Suprapubic skin (tissue), 4 donors: Measurements from ENCODE around the gene ALDH3B1. TPM values are rescaled to one million over a fixed set of nuclear protein-coding genes. Genes with fewer than 3 reads are reported as not detected.
A peak's percentile ranks its signal among the peaks of the same experiment; 100 is the strongest.

Experiments used
- DNase-seq, 2 donors: peaks; one replicate each; pipeline ENCODE4 v3.0.0-alpha.2; 2019; ENCODE audit warnings: low spot score in 2 of 2
- H3K27ac ChIP-seq: fragments of 200-600 bp; sonication (generic); one replicate; pipeline ENCODE4 v1.5.1; 2019
- H3K27me3 ChIP-seq: fragments of 200-600 bp; sonication (generic); one replicate; pipeline ENCODE4 v1.5.1; 2019
- H3K36me3 ChIP-seq: fragments of 200-600 bp; sonication (generic); one replicate; pipeline ENCODE4 v1.5.1; 2019
- H3K4me1 ChIP-seq: fragments of 200-600 bp; sonication (generic); one replicate; pipeline ENCODE4 v1.5.1; 2019
- H3K4me3 ChIP-seq: fragments of 200-600 bp; sonication (generic); one replicate; pipeline ENCODE4 v1.5.1; 2019; ENCODE audit warnings: mild to moderate bottlenecking
- H3K9me3 ChIP-seq: fragments of 200-600 bp; sonication (generic); one replicate; pipeline ENCODE4 v1.5.1; 2019
- CTCF ChIP-seq, 2 donors: fragments of 200-600 bp in 1 of 2; fragments of 450-650 bp in 1 of 2; sonication (generic) in 1 of 2; IDR thresholded peaks; one replicate each; pipeline ENCODE4 v1.5.1; 2016 to 2019; ENCODE audit warnings: antibody characterized with exemption in 2 of 2, mild to moderate bottlenecking in 1 of 2, moderate library complexity in 1 of 2
- EP300 ChIP-seq: sonication (generic); formaldehyde crosslinking; IDR thresholded peaks from one replicate; pipeline ENCODE4 v1.6.1; 2017; ENCODE audit warnings: antibody characterized with exemption
- POLR2A ChIP-seq, 2 donors: fragments of 450-650 bp; IDR thresholded peaks; one replicate each; pipeline ENCODE4 v1.6.1; 2017; ENCODE audit warnings: antibody characterized with exemption in 2 of 2, mild to moderate bottlenecking in 2 of 2, moderate library complexity in 2 of 2
- POLR2AphosphoS5 ChIP-seq, 3 donors: sonication (generic); formaldehyde crosslinking; IDR thresholded peaks; one replicate each; pipeline ENCODE4 v1.6.1; 2017; ENCODE audit warnings: antibody characterized with exemption in 3 of 3
- WGBS: methylation state at CpG from one replicate; pipeline ENCODE4 v1.1.5; 2018; 5-methylcytosine and 5-hydroxymethylcytosine counted together
- total RNA-seq, 4 donors: library from RNA; depleted of rRNA; stranded (reverse); fragments of >200 nt; gene quantifications; one replicate each; pipeline ENCODE4 v1.1.0, GENCODE V29; 2016

ALDH3B1 gene
- total RNA-seq, 4 donors from 2014 or later = 3.2 to 6.4 (median 5.9) TPM

DNA sequence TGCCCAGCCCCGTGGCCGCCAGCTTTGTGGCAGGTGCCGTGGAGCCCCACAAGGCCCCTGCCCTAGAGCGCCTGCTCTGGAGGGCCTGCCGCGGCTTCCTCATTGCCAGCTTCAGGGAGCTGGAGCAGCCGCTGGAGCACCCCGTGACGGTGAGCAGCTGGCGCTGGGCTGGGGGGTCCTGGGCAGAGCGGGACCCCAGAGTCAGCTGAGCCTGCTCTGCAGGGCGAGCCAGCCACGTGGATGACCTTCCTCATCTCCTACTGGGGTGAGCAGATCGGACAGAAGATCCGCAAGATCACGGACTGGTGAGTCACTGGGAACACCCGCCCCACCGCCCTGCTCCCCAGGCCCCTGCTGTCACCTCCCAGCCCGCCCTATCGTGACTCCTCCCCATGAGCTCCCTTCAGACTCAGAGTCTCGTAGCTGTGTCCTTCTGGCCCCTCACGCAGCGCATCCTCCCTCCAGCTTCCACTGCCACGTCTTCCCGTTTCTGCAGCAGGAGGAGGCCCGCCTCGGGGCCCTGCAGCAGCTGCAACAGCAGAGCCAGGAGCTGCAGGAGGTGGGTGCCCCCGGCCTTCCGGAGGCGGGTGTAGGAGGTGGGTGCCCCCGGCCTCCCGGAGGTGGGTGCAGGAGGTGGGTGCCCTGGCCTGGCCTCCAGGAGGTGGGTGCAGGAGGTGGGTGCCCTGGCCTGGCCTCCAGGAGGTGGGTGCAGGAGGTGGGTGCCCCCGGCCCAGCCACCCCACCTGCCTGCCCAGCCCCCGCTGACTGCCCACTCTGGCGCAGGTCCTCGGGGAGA is 33.4 kb downstream of the ALDH3B1 start:
- peak overlapping the region; percentile 5 for H3K4me3 ChIP-seq
- 68% methylated on average over 18 of the region's 36 CpGs for WGBS
- H3K36me3 ChIP-seq = peaks cover 56% of the 10 kb centered on the region
- peak overlapping the region; percentile 78 for H3K27ac ChIP-seq
- no peaks in the 10 kb centered on the region for H3K27me3 ChIP-seq
- TF ChIP-seq POLR2AphosphoS5 (IDR thresholded peaks at IDR 0.05) (no peak), EP300 (no peak), POLR2A (IDR thresholded peaks at IDR 0.05) (no peak), CTCF (IDR thresholded peaks at IDR 0.05) (no peak)
- H3K9me3 ChIP-seq = no peaks in the 10 kb centered on the region
- peak; percentile 73 to 83 for DNase-seq
- peaks cover 54% of the 10 kb centered on the region for H3K4me1 ChIP-seq

DNA sequence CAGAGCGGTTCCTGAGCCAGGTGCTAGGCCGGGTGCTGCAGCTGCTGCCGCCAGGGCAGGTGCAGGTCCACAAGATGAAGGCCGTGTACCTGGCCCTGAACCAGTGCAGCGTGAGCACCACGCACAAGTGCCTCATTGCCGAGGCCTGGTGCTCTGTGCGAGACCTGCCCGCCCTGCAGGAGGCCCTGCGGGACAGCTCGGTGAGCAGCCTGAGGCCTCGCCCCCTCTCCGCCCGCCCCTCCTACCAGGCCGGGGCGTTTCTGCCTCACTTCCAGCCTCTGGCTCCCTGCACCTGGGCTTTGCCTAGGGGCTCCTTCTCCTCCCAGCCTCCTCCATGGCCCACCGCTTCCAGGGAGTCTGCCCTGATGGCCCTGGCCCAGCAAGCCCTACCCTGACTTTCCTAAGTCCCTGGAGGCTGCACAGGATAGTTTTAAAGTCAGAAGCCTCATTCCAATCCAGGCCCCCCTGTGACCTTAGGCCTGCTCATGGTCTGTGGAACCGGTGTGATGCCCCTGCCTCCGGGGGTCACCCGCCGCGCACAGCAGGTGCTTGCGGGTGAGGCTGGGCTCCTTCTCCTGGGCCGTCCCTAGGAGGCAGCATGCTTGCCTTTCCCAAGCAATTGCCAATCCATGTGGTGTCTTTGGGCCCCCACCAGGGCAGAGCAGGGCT is 34.2 kb downstream of the ALDH3B1 start:
- TF ChIP-seq EP300 (no peak), POLR2A (IDR thresholded peaks at IDR 0.05) (no peak), POLR2AphosphoS5 (IDR thresholded peaks at IDR 0.05) (no peak), CTCF (IDR thresholded peaks at IDR 0.05) (no peak)
- Histone ChIP-seq H3K4me1 (peaks cover 46% of the 10 kb centered on the region), H3K4me3 (peak overlapping the region; percentile 5), H3K27ac (no peak overlapping the region), H3K27me3 (no peaks in the 10 kb centered on the region), H3K36me3 (peaks cover 63% of the 10 kb centered on the region), H3K9me3 (no peaks in the 10 kb centered on the region)
- WGBS = 83% methylated on average over 12 of the region's 24 CpGs
- peak; percentile 55 to 67 for DNase-seq

DNA sequence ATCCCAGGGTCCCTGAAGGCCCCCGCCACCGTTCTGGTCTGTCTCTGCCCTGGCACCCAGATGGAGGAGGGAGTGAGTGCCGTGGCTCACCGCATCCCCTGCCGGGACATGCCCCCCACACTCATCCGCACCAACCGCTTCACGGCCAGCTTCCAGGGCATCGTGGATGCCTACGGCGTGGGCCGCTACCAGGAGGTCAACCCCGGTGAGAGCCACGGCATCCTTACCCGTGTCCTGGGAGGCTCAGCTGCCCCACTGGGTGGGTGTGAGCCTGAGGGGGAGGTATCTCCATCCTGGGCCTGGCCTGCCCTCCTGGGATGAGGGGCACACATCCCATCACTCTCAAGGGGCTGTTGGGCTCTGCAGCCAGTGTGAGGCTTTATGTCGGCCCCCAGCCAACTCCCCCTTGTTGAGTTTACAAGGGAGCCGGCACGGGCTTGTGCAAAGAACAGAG is 34.8 kb downstream of the ALDH3B1 start:
- WGBS = 97% methylated on average over 6 of the region's 18 CpGs
- H3K27me3 ChIP-seq = no peaks in the 10 kb centered on the region
- no peak overlapping the region for H3K4me3 ChIP-seq
- peak in 1 of 2 donors; percentile 57 for DNase-seq
- peaks cover 69% of the 10 kb centered on the region for H3K36me3 ChIP-seq
- TF ChIP-seq CTCF (IDR thresholded peaks at IDR 0.05) (no peak), POLR2AphosphoS5 (IDR thresholded peaks at IDR 0.05) (no peak), POLR2A (IDR thresholded peaks at IDR 0.05) (no peak), EP300 (no peak)
- H3K9me3 ChIP-seq = no peaks in the 10 kb centered on the region
- peaks cover 40% of the 10 kb centered on the region for H3K4me1 ChIP-seq
- no peak overlapping the region for H3K27ac ChIP-seq

GRCh38 chr11:68047437-68048290 is 37.5 kb downstream of the ALDH3B1 start:
- no peak for TF ChIP-seq POLR2A (IDR thresholded peaks at IDR 0.05)
- TF ChIP-seq POLR2AphosphoS5 (IDR thresholded peaks at IDR 0.05) = no peak
- no peak for TF ChIP-seq CTCF (IDR thresholded peaks at IDR 0.05)
- TF ChIP-seq EP300 = no peak
- H3K27me3 ChIP-seq = no peaks in the 10 kb centered on the region
- peaks cover 12% of the 10 kb centered on the region for H3K4me1 ChIP-seq
- WGBS = 82% methylated on average over 31 of the region's 37 CpGs
- H3K9me3 ChIP-seq = no peaks in the 10 kb centered on the region
- no peak overlapping the region for H3K27ac ChIP-seq
- peaks cover 82% of the 10 kb centered on the region for H3K36me3 ChIP-seq
- peak in 1 of 2 donors; percentile 57 for DNase-seq
- no peak overlapping the region for H3K4me3 ChIP-seq
